GM21723 (cell line): ENCODE measurements around the gene AMELY.
"Not testable (repeated sequence)": the region's sequence is repeated elsewhere in the genome, so short reads cannot be mapped to it uniquely, and the experiment has no call there.

Experiments
- ATAC-seq: cut with Tn5 transposase; IDR thresholded peaks from one replicate; pipeline ENCODE4 v1.9.1; 2021; ENCODE audit warnings: mild to moderate bottlenecking, moderate library complexity; ENCODE audit not compliant: unreplicated experiment

AMELY gene, protein sequence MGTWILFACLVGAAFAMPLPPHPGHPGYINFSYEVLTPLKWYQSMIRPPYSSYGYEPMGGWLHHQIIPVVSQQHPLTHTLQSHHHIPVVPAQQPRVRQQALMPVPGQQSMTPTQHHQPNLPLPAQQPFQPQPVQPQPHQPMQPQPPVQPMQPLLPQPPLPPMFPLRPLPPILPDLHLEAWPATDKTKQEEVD

DNA sequence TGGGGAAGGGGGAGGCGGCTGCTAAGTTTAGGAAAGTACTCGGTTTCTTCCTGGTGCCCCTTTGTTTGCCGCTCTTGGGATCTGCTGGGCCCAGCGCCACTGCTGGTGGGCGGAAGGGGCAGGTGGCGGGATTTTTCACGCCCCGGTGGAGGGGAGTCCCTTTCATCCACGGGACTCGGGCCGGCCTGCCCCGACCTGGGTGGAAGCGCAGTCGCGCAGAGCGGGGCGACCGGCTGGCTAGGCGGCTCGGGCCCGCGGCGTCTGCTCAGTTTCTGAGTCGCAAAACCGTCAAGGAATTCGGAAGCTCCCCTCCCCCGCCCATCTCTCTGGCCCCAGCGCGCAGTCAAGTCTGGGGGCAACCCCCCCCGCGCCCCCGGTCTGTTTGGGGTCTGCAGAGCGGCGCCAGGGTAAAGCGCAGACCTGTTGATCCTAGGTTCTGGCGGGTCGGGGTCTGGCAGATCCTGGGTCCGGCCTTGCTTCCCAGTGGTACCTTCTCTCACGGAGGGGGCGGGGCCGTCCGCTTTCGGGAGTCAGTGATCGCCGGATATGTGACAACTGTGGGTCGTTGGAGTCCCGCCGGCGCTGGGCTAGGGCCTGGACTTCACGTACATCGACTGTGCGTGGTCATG, at the start of gene AMELY:
Gene AMELY, minus strand, starts transcription at position 500 of the 629 bp plus-strand sequence. CDS start 39,144 bp downstream, outside the sequence.
- no peak for ATAC-seq

DNA sequence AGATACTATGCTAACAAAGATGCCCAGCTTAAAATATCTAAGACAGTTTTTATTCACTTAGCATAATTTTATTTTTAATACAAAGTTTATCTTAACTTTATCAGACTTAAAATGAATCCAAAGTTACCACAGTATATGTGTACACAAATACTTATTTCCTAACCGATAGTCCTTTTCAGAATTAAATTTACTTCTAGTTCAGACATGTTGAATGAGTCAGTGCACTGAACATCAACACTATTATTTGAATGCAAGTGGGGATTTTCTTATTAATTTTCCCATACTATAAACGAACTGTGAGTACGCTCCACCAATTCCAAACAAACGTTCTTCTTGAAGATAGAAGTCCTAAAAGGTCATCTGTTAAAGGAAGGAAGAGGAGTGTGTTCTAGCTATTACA, 38.4 kb upstream of the AMELY start:
- no peak for ATAC-seq

DNA sequence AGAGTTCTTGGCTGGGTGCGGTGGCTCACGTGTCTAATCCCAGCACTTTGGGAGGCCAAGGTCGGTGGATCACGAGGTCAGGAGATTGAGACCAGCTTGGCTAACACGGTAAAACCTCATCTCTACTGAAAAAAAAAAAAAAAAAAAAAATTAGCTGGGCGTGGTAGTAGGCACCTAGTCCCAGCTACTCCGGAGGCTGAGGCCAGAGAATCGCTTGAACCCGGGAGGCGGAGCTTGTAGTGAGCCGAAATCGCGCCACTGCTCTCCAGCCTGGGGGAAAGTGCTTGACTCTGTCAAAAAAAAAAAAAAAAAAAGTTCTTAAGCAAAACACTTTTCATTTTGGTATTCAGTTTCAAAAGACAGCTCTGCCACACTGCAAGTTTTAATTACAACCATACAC, 36.8 kb upstream of the AMELY start:
- no peak for ATAC-seq

DNA sequence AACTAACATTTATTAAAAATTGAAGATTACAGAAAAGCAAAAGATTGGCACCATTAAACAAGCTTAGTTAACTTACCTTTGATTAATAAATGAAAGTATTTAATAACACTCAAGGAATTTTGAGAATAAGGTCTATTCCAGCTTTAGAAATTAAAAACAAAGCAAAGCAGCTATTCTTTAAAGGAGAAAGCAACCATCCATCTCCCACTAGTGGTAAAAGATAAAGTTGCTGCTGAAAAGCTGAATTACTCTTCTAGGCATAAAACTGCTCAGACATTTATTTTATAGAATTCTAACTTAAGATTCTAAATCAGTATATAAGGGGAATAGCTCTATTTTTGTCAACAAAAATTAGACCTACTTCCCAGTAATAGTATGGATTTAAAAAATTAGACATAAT, 36.1 kb upstream of the AMELY start:
- ATAC-seq, result no peak

DNA sequence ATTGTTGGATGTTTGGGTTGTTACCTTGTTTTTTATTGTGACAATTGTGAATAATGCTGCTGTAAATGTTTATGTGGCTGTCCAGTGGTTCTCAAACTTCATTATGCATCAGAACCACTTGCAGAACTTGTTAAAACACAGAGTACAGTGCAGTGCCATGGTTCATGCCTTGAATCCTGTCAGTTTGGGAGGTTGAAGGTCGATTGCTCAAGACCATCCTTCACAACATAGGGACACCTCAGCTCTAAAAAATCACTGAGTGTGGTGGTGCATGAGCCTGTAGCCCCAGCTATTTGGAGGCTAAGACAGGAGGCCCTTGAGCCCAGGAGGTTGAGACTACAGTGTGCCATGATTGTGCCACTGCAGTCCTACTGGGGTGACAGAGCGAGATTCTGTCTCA, 23.9 kb upstream of the AMELY start:
- ATAC-seq, result no peak

DNA sequence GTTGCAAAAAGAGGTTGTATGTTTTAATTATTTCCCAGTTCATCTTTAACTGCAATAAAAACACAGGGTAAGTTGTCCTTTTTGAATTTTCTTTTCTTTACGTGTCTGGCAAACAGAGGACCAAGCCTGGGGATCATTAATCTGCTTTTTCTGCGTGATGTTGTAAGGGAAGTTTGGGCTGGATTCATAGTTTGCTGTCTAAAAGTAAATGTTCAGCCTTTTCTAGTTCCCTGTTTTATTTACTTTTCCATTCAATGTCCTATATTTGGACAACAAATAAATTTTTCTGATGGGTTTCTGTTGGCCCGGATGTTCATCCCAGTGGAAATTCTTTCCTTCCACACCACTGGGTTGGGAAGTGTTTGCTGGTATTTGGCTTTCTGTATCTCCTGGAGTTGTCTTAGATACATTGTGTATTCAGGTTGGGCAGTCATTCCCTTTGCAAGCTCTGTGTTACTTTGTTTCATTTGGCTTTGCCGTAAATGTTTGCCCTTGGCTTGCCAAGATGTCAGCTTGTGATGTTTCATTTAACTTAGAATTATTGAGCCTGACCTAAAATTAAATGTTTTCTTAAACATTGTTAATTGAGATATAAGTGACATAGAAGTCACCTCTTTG, 20.3 kb upstream of the AMELY start:
- ATAC-seq, result no peak

DNA sequence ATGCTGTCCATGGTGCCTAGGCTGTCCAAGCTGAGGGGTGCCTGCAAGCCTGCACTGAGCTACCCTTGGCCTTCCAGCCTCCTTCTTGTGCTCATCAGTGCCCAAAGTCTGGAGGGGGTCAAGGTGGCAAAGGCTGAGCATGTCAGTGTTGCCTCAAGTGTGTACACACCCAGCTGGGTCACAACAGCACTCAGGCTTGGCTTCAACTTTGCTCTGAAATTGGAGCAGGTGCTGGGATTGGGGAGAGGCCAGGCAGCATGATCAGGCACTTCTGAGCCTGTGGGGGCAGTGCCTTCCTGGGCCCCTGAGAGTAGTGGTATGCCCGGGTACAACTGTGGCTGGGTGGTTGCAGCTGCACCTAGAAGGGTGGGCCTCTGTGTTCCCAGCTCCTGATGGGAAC, 17.7 kb upstream of the AMELY start:
- ATAC-seq, result no peak

DNA sequence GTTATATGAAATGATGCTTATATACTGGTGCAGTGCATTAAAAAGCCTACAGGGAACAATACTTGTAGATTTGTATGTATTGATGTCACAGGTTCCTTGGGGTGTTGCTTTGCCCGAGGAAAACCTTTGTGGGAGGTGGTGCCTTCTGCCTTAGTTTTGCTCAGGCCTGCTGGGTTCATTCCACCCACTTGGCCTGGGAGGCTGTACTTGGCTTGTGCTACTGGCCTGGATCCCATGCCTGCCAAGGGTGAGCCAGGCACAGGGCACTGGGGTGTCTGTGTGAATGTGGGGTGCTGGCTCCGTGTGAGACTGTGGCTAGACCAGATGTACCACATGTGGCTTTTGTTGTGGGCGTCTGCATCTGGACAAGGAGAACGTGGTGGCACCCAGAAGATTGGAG, 16.7 kb upstream of the AMELY start:
- no peak for ATAC-seq

DNA sequence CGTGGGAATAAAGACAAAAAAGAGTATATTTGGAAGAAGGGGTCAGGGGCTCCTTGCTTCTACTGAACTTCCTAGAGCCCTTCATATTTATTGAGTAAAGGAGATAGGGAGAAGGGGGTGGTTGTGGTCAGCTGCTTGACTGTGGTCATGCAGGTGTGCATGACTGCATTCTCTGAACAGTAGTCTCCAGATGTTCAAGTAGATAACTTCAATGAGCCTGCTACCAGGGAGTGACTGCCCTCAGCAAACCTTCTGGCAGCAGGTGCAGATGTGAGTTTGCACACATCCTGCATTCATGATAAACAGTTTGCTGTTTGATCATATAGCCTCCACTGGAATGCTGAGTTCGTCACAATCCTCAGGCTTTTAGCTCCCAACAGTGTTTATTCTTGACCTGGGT, 9.5 kb upstream of the AMELY start:
- ATAC-seq, result no peak

DNA sequence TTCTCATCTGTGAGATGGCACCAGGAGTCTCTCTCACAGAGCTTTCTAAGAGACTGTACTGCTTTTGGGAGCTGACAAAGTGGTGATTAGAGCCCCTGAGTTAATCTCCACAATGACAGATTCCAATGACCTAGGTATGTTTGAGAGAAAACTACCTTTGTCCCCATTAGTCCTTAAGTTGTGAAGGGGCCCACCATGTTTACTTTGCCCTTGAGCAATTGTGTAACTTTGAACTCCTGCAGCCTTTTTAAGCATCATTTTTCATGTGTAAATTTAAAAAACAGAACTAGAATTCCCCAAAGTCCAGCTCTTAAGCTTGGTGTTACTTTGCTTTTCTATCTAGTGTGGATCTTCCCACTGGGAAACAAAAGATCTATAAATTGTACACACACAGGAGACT, 1.8 kb upstream of the AMELY start:
- ATAC-seq, result no peak

DNA sequence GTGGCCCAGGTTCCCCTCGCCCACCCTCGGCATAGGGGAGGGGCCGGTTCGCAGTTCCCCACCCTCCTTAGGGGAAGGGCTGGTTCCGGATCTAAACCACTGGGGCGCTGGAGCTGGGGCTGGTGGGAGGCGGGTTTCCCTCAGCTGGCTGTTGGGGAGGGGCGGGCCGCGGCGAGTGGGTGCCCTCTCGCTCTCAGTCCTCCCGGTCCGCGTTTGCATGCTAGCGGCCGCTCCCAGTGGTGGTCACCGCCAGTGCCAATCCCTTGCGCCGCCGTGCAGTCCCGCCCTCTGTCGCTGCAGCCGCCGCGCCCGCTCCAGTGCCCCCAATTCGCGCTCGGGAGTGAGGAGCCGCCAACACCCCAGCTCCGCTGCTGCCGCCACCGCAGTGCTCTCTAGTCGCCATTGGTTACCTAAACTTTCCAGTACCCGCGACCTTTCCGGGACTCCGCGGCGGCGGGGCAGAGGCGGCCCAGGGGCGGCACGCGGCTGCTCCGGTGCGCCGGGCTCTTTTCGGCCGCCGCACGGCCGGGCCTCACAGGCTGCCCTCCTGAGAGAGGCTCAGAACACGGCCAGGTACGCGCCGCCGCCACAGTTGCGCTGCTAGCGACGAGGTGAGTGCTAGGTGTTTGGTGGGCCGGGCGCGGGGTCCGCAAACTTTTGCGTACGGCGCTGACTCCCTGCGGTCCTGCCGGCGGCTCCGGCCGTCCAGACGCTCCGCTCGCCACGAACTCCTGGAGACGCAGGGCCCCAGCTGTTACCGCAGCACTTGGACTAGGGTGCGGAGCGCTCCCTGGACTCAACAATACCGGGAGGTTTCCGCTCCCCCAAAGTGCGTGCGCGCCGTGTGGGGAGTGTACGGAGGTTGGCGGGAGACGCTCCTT, 940 bp downstream of the AMELY start, which contains the start of gene TBL1Y:
Gene TBL1Y, plus strand, starts transcription at position 326 of the 881 bp plus-strand sequence. CDS start 114,388 bp downstream, outside the sequence.
- no peak for ATAC-seq

DNA sequence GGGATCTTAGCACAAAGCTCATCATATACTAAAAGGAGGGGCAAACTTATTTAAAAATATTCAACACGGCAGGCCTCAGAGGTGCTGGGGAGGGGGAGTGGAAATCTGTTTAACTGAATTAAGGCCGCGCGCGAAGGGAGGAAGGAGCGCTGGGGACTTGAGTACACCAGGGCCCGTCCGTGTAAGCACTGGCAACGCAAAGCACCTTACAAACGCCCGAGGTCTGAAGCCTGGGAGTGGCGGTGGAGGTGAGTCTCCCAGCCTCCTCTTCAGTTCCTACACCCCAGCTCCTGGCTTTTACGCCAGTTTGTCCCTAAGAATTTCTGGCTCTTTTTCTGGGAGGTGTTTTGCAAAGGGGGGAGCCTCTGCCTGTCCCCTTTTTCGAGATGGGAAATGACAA, 1.7 kb downstream of the AMELY start:
- ATAC-seq, result no peak

DNA sequence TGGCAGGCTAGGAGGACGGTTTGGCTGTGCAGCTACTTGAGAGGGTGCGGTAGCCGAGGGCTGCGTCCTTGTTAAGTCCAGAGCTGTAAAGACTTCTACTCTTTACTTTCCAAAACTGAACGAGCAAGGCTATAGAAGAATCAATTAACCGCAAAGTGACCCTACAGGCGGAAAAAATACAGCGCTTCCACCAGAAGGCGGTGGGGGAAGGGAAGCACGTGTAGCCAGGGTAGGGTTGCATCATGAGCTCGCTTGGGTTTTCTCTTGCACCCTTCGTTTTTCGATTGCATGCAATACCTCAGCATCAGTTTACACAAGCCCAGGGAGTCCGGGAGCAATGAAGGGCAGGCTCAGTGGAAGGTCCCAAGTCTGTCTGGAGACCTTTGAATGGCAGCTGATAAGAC, 2.4 kb downstream of the AMELY start:
- no peak for ATAC-seq

DNA sequence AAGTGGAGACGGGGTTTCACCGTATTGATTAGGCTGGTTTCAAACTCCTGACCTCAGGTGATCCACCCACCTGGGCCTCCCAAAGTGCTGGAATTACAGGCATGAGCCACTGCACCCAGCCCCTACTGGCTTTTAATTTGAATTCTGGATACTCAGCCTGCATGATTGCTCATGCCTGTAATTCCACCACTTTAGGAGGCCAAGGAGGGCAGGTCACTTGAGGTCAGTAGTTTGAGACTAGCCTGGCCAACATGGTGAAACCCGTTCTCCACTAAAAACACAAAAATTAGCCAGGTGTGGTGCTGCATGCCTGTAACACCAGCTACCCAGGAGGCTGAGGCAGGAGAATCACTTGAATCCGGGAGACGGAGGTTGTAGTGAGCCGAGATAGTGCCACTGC, 3.5 kb downstream of the AMELY start:
- ATAC-seq, result not testable (repeated sequence)

DNA sequence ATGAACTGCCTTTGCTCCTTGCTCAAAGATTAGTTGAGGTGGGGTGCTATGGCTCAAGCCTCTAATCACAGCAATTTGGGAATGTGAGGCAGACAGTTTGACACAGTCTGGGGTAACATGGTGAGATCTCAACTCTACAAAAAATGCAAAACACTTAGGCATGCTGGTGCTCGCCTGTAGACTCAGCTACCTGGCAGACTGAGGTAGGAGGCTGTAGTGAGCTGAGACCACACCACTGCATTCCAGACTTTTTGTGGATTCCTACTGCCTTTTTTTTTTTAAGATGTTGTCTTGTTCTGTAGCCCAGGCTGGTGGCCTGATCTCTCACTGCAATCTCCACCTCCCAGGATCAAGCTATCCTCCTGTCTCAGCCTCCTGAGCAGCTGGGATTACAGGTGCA, 4.0 kb downstream of the AMELY start:
- ATAC-seq, result no peak

DNA sequence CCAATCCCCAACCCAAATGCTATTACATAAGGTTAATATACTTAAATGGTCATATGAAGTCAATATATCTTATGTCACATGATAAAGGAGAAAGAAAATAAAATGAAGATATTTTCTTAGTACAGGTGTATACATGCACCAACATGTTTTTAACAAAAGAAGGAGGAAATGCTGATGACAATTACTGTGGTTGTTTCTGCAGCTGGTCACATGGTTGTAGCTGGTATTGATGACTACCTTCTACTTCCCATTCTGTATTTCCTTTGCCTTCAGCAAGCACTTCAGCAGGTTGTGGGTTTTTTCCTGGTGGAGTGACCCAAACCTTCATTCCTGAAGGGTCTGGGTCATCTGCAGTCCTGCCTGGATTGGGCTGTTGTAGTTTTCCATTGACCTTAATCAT, 9.4 kb downstream of the AMELY start:
- not testable (repeated sequence) for ATAC-seq

DNA sequence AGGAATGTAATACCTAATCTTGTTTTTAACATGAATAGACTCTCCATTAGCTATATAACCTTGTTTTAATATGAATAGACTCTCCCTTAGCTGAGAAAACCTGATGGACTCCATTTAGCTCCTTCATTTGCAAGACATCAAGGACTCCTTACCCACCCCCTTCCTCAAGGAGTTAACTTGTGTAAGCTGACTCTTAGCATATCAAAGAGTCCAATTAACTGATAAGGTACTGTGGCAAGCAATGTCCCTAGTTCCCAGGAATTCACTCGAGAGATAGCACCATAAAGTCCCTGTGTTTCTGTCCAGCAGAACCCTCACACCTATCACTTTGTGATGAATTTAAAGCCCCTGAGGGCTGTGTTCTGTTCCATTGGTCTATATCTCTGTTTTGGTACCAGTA, 16.3 kb downstream of the AMELY start:
- ATAC-seq, result no peak

DNA sequence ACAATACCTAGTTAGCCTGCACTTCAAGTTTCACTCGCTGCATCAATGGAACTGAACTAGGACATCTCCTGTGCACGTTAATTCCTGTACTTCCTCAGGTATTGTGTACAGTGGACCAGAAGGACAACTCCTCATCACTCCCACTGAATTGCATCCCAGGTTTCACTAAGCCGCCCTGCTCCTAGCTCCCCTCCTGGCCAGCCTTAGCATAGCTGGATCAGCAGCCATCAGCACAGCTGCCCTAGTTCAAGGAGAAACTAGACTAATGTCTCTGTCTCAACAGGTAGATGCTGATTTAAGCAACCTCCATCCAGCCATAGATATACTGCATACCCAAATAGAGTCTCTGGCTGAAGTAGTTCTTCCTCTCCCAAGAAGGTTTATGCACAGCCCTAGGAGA, 17.1 kb downstream of the AMELY start:
- ATAC-seq, result no peak

DNA sequence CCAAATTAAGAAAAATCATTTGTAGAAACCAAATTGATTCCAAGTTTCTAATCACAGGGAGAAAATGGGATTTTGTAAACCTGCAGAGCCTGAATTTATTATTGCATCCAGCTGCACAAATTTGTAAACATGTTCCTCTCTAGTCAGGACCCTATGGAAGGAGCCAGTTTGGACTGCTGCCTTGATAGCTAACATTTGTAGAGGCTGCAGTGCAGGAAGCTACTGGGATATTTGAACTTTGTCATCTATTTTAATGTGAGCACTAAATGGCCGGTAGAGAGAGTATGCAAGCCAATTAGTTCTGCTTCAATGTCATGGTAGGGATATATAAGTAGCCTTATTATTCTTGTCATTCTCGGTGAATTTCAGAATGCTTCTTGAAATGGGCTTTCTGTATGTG, 62.2 kb downstream of the AMELY start:
- no peak for ATAC-seq

DNA sequence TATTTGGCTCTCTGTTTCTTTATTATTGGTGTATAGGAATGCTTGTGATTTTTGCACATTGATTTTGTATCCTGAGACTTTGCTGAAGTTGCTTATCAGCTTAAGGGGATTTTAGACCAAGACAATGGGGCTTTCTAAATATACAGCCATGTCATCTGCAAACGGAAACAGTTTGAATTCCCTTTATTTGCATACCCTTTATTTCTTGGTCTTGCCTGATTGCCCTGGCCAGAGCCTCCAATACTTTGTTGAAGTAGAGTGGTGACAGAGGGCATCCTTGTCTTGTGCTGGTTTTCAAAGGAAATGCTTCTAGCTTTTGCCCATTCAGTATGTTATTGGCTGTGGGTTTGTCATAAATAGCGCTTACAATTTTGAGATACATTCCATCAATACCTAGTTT, 68.9 kb downstream of the AMELY start:
- ATAC-seq, result not testable (repeated sequence)
